HG03139 (cell line): ENCODE measurements around the gene NTNG1.

Experiments used
- ATAC-seq: cut with Tn5 transposase; IDR thresholded peaks from one replicate; pipeline ENCODE4 v1.9.1; 2021; ENCODE audit not compliant: unreplicated experiment

The NTNG1 gene

GRCh38 chr1:107254306-107254705 is 113.5 kb downstream of the NTNG1 start:
- ATAC-seq = no peak

- ATAC-seq = no peak
These were observed 114.6 kb downstream of the NTNG1 start for GRCh38 chr1:107255469-107255868.

GRCh38 chr1:107262467-107263286 is 121.8 kb downstream of the NTNG1 start:
- no peak for ATAC-seq

GRCh38 chr1:107263291-107263915 is 122.6 kb downstream of the NTNG1 start:
- ATAC-seq = no peak

- no peak for ATAC-seq
These were observed 123.2 kb downstream of the NTNG1 start for GRCh38 chr1:107264007-107264406.

- no peak for ATAC-seq
These were observed 123.7 kb downstream of the NTNG1 start for GRCh38 chr1:107264561-107264960.

- no peak for ATAC-seq
These were observed 126.7 kb downstream of the NTNG1 start for GRCh38 chr1:107267489-107267888.

- ATAC-seq = no peak
These were observed 131.5 kb downstream of the NTNG1 start for GRCh38 chr1:107272321-107272720.

- ATAC-seq = no peak
These were observed 132.7 kb downstream of the NTNG1 start for GRCh38 chr1:107273515-107273914.

- ATAC-seq = no peak
These were observed 133.4 kb downstream of the NTNG1 start for GRCh38 chr1:107274227-107274626.

- ATAC-seq = no peak
These were observed 135.4 kb downstream of the NTNG1 start for GRCh38 chr1:107276247-107276646.

GRCh38 chr1:107277022-107277421 is 136.2 kb downstream of the NTNG1 start:
- no peak for ATAC-seq

- no peak for ATAC-seq
These were observed 145.3 kb downstream of the NTNG1 start for GRCh38 chr1:107286125-107286524.

- no peak for ATAC-seq
These were observed 151.1 kb downstream of the NTNG1 start for GRCh38 chr1:107291987-107292386.

- ATAC-seq = no peak
These were observed 153.2 kb downstream of the NTNG1 start for GRCh38 chr1:107293901-107294613.

- no peak for ATAC-seq
These were observed 153.8 kb downstream of the NTNG1 start for GRCh38 chr1:107294686-107295085.

- no peak for ATAC-seq
These were observed 156.8 kb downstream of the NTNG1 start for GRCh38 chr1:107297681-107298080.

GRCh38 chr1:107298526-107298925 is 157.7 kb downstream of the NTNG1 start:
- ATAC-seq = no peak

GRCh38 chr1:107299521-107299920 is 158.7 kb downstream of the NTNG1 start:
- no peak for ATAC-seq

- ATAC-seq = no peak
These were observed 169.1 kb downstream of the NTNG1 start for GRCh38 chr1:107309962-107310361.

- no peak for ATAC-seq
These were observed 174.8 kb downstream of the NTNG1 start for GRCh38 chr1:107315652-107316051.

- ATAC-seq = no peak
These were observed 178.1 kb downstream of the NTNG1 start for GRCh38 chr1:107318932-107319331.
